ENCODE results near the gene UBE2R2.
A peak's percentile ranks its signal among the peaks of the same experiment; 100 is the strongest.
"Not testable (repeated sequence)": the region's sequence is repeated elsewhere in the genome, so short reads cannot be mapped to it uniquely, and the experiment has no call there.

UBE2R2 gene

GRCh38 chr9:33843312-33843961 lies 26.5 kb downstream of the UBE2R2 start:
- DNase-seq: no peak

- no peak for DNase-seq
These were observed 29.3 kb downstream of the UBE2R2 start for GRCh38 chr9:33846231-33846630.

GRCh38 chr9:33847894-33848205 lies 30.9 kb downstream of the UBE2R2 start:
- not testable (repeated sequence) for DNase-seq

- no peak for DNase-seq
These were observed 33.3 kb downstream of the UBE2R2 start for GRCh38 chr9:33850267-33850629.

- DNase-seq: peak in 1 of 3 experiments; percentile 11
These were observed 33.7 kb downstream of the UBE2R2 start for GRCh38 chr9:33850677-33851076.

GRCh38 chr9:33851301-33851700 lies 34.3 kb downstream of the UBE2R2 start:
- peak in 1 of 3 experiments; percentile 12 for DNase-seq

- peak; percentile 2 to 42 (median 4) for DNase-seq
These were observed 35.4 kb downstream of the UBE2R2 start for GRCh38 chr9:33852216-33852826.

GRCh38 chr9:33856247-33856646 lies 39.3 kb downstream of the UBE2R2 start:
- DNase-seq: no peak

GRCh38 chr9:33858423-33858822 lies 41.5 kb downstream of the UBE2R2 start:
- DNase-seq: no peak

GRCh38 chr9:33860200-33860871 lies 43.4 kb downstream of the UBE2R2 start:
- DNase-seq: no peak

GRCh38 chr9:33861917-33862453 lies 45.0 kb downstream of the UBE2R2 start:
- DNase-seq: no peak

- not testable (repeated sequence) for DNase-seq
These were observed 46.1 kb downstream of the UBE2R2 start for GRCh38 chr9:33863027-33863426.

- no peak for DNase-seq
These were observed 50.9 kb downstream of the UBE2R2 start for GRCh38 chr9:33867747-33868439.

GRCh38 chr9:33868440-33868973 lies 51.5 kb downstream of the UBE2R2 start:
- DNase-seq: no peak

GRCh38 chr9:33869243-33869642 lies 52.3 kb downstream of the UBE2R2 start:
- not testable (repeated sequence) for DNase-seq

- DNase-seq: no peak
These were observed 60.9 kb downstream of the UBE2R2 start for GRCh38 chr9:33877727-33878489.

GRCh38 chr9:33878691-33879366 lies 61.9 kb downstream of the UBE2R2 start:
- no peak for DNase-seq

- DNase-seq: no peak
These were observed 63.5 kb downstream of the UBE2R2 start for GRCh38 chr9:33880211-33881089.

- no peak for DNase-seq
These were observed 64.7 kb downstream of the UBE2R2 start for GRCh38 chr9:33881635-33882034.

- DNase-seq: peak; percentile 24 to 78 (median 40)
These were observed 68.1 kb downstream of the UBE2R2 start for GRCh38 chr9:33884856-33885701.
